GM10266 (cell line): Measurements from ENCODE around the gene FAM167B.

Source experiments
- DNase-seq: peaks from one replicate; pipeline ENCODE4 v3.0.0; 2012; ENCODE audit errors: extremely low spot score
- TF ChIP-seq, protein P1 (sequence below): IDR thresholded peaks from 2 replicates; pipeline ENCODE4 v1.5.1; 2012; ENCODE audit warnings: mild to moderate bottlenecking, low read depth; ENCODE audit not compliant: control insufficient read depth, insufficient read depth; ENCODE audit errors: missing control alignments

Gene FAM167B

DNA sequence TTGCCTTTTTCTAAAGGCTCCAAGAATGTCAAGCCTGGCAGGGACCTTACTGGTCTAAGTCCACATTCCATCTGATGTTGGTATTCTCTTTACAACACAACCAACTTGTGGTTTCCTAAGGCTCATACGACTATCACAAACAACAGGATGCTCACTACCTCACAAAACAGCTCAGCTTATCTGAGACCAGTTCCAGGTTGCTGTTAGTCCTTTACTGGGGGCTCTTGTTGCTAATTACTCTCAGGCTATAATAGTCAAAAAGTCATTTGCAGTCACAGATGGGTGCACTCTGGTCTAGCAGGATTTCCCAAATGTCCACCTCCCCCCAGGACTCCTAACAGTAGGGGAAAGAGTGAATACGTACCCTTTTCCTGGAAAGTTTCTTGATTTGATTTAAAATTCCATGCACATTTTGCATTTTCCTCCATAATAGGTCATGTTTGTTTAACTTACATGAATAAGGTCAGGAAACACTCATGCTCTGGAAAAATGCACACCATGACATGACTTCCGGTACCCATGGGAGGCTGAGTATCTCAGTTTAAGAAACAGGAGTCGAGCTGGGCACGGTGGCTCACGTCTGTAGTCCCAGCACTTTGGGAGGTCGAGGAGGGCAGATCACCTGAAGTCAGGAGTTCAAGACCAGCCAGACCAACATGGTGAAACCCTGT lies 20.0 kb downstream of the FAM167B start:
- DNase-seq = no peak
- TF ChIP-seq, protein P1, sequence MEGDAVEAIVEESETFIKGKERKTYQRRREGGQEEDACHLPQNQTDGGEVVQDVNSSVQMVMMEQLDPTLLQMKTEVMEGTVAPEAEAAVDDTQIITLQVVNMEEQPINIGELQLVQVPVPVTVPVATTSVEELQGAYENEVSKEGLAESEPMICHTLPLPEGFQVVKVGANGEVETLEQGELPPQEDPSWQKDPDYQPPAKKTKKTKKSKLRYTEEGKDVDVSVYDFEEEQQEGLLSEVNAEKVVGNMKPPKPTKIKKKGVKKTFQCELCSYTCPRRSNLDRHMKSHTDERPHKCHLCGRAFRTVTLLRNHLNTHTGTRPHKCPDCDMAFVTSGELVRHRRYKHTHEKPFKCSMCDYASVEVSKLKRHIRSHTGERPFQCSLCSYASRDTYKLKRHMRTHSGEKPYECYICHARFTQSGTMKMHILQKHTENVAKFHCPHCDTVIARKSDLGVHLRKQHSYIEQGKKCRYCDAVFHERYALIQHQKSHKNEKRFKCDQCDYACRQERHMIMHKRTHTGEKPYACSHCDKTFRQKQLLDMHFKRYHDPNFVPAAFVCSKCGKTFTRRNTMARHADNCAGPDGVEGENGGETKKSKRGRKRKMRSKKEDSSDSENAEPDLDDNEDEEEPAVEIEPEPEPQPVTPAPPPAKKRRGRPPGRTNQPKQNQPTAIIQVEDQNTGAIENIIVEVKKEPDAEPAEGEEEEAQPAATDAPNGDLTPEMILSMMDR = no peak

DNA sequence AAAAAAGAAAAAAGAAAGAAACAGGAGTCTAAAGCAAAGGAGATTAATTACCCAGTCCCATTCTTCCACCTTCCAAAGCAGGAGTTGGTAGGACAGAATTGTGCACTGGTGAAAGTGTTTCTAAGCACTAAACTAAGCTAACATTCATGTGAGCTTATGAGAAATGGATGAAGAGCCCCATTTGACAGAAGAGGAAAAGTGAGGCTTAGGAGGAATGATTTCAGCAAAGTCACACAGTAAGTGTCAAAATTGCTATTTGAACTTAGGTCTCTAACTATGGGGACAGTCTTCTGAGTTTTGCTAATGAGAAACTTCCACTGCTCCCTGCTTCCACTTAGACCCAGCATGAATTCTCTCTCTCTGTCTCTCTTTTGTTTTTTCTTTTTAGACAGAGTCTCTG lies 22.7 kb downstream of the FAM167B start:
- TF ChIP-seq, protein P1 = no peak
- no peak for DNase-seq

DNA sequence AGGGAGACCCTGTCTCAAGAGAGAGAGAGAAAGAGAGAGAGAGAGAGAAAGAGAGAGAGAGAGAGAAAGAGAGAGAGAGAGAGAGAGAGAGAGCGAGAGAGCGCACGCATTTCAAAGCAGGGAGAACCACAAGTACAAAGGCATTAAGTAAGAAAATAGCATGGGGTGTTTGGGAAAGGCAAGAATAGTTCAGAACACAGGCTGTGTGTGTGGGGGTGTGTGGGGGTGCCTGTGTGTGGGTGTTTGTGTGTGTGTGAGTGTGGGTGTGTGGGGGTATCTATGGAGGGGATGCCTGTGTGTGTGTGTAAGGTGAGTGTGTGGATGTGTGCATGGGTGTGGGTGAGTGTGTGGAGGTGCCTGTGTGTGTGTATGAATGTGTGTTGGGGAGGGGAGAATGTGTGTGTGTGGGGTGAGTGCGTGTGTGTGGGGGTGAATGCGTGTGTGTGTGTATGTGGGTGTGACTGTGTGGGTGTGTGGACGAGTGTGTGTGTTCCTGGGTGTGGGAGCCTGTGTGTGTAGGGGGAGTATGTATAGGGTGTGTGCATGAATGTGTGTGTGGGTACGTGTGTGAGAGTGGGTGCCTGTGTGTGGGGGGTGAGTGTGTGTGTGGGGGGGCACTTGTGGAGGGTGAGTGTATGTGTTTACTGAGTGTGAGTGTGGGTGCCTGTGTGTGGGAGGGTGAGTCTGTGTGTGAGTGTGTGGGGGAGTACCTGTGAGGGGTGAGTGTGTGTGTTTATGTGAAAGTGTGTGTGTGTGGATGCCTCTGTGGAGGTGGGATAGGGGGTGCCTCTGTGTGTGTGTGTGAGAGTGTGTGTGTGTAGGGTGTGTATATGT lies 25.8 kb downstream of the FAM167B start:
- no peak for DNase-seq
- TF ChIP-seq, protein P1 = no peak

DNA sequence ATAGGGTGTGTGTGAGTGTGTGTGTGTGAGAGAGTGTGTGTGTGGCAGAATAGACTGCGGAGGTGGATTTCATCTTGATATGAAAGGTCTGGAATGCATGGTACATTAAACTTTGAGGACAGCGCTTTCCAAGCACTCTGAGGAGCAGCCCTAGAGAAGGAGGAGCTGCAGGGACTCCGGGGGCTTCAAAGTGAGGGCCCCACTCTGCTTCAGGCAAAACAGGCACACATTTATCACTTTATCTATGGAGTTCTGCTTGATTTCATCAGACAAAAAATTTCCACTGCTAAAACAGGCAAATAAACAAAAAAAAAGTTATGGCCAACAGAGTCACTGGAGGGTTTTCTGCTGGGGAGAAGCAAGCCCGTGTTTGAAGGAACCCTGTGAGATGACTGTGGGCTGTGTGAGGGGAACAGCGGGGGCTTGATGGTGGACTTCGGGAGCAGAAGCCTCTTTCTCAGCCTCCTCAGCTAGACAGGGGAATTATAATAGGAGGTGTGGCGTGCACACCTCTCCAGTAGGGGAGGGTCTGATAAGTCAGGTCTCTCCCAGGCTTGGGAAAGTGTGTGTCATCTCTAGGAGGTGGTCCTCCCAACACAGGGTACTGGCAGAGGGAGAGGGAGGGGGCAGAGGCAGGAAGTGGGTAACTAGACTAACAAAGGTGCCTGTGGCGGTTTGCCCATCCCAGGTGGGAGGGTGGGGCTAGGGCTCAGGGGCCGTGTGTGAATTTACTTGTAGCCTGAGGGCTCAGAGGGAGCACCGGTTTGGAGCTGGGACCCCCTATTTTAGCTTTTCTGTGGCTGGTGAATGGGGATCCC lies 26.6 kb downstream of the FAM167B start:
- no peak for DNase-seq
- TF ChIP-seq, protein P1 = no peak

DNA sequence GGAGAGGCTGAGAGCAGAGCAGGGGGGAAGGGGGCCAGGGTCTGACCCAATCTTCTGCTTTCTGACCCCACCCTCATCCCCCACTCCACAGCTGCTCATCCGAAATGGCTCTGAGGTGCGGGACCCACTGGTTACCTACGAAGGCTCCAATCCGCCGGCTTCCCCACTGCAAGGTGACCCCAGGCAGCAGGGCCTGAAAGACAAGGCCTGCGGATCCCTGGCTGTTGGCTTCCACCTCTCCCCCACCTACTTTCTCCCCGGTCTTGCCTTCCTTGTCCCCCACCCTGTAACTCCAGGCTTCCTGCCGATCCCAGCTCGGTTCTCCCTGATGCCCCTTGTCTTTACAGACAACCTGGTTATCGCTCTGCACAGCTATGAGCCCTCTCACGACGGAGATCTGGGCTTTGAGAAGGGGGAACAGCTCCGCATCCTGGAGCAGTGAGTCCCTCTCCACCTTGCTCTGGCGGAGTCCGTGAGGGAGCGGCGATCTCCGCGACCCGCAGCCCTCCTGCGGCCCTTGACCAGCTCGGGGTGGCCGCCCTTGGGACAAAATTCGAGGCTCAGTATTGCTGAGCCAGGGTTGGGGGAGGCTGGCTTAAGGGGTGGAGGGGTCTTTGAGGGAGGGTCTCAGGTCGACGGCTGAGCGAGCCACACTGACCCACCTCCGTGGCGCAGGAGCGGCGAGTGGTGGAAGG lies 27.8 kb downstream of the FAM167B start:
- DNase-seq = no peak
- TF ChIP-seq, protein P1 = no peak

DNA sequence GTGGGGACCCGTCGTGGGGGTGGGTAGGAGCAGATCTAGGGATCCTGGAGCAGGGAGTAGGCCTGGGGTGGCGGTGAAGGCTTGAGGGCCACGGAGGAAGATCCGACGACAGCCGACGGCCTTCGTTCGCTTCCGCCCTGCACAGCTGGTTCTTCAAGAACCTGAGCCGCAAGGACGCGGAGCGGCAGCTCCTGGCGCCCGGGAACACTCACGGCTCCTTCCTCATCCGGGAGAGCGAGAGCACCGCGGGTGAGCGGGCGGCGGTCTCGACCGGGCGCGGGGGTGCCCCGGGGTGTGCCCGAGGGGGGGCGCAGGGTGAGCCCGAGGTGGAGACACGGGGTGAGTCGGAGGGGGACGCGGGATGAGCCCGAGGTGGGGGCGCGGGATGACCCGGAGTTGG lies 28.4 kb downstream of the FAM167B start:
- TF ChIP-seq, protein P1 = no peak
- no peak for DNase-seq
